GM12875 (cell line): ENCODE results near the gene SEPTIN12.
A peak's percentile ranks its signal among the peaks of the same experiment; 100 is the strongest.

Source experiments
- H3K4me3 ChIP-seq: one replicate; pipeline ENCODE4 v1.5.1; 2011; ENCODE audit warnings: low read depth, low read length, control low read depth
- TF ChIP-seq, protein P1 (sequence below): IDR thresholded peaks from 2 replicates; pipeline ENCODE4 v1.5.1; 2011; ENCODE audit warnings: low read depth, mild to moderate bottlenecking, control low read depth, inconsistent platforms, low read length, moderate library complexity, borderline replicate concordance; ENCODE audit not compliant: insufficient read depth

Gene SEPTIN12

DNA sequence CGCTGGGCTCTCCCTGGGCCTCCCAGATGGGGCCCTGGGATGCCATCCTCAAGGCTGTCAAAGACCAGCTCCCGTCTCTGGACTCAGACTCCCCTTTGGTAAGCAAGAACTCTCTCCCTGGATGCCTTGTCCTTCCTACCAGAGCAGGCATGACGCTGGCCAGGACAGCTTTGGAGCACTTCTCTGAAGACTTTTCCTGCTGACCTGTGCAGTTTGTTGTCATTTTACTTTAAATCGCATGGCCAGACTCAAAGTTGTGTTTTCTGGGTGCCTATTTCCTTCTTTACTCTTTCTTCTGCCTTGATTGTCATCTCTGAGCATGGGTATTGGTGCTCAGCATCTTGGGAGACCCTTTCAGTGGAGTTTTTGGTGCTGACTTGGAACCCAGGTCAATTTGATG lies 51.6 kb downstream of the SEPTIN12 start:
- H3K4me3 ChIP-seq: no peak overlapping the region

DNA sequence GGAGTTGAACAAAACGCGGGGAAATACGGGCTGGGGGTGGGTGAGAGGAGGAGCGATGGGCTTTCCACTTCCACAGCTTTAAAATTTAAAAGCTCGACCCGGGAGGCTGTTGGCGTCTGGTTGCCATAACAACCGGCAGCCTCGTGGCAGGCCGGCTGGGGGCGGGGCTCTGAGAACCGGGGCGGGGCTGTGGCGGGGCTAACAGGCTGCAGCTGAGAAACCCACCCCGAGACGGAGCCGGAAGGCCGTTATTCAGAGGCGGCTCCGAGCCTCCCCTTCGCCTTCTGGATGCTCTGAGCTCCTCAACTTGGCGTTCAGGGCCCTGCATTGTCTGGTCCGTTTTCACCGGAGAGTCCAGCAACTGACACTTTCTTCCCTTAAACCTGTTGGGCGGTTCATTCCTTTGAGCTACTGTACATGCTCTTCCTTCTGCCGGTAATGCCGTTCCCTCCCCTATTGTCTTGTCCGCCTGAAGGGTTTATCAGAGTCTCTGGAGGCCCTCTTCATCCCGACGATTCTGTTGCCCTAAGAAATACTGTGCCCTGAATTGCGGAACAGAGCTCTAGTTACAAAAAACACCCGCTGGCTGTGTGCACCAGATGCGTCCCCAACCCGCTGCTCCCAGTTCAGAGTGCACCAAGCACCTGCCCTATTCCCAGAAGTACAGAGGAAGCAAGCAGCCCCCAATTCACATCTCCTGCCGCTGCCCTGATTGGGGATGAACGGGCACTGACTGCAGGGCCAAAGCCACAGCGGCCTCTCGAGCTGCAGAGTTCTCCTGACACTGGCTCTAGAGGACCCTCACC lies 53.2 kb downstream of the SEPTIN12 start:
- H3K4me3 ChIP-seq: peak overlapping the region; percentile 89
- TF ChIP-seq, protein P1, sequence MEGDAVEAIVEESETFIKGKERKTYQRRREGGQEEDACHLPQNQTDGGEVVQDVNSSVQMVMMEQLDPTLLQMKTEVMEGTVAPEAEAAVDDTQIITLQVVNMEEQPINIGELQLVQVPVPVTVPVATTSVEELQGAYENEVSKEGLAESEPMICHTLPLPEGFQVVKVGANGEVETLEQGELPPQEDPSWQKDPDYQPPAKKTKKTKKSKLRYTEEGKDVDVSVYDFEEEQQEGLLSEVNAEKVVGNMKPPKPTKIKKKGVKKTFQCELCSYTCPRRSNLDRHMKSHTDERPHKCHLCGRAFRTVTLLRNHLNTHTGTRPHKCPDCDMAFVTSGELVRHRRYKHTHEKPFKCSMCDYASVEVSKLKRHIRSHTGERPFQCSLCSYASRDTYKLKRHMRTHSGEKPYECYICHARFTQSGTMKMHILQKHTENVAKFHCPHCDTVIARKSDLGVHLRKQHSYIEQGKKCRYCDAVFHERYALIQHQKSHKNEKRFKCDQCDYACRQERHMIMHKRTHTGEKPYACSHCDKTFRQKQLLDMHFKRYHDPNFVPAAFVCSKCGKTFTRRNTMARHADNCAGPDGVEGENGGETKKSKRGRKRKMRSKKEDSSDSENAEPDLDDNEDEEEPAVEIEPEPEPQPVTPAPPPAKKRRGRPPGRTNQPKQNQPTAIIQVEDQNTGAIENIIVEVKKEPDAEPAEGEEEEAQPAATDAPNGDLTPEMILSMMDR: no peak

More for the DNA sequence above, 51.6 kb downstream of the SEPTIN12 start:
- TF ChIP-seq, protein P1: no peak

DNA sequence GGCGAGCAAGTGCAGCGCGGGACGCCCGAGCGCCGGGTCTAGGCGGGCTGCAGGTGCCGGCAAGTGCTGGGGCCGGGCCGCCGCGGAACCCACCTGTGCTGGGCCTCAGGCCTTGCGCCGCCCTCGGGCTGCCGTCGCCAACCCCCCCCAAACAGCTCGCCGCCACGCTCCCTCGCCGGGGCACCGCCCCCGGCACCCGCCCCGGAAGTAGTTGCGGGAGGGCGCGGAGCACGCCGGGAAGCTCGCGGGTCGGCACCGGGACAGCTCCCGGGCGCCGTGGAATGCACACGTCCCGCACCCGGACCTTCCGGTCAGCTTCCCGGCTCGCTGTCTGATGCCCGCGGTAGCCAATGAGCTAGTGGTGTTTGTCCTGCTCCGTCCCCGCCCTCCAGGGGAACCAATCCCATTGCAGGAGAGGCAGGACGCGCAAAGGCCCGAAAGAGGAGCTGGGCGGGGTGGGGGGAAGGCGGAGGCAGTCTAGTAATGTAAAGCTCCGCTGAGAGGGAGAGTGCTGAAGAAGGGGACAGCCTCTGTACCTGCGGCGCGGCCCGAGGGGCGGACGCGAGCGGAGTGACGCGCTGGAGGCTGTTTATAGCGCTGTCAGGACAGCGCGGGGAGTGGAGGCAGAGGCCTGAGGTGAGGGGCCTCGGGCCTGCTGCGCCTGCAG lies 53.9 kb downstream of the SEPTIN12 start, which contains the start of the genes ANKS3 and DNAAF8:
Gene ANKS3 (minus strand): TSS at position 209 of the 667 bp plus-strand sequence. CDS start 4,122 bp downstream, outside the sequence.
Gene DNAAF8 (plus strand): TSS at position 475 of the 667 bp plus-strand sequence. CDS start 1,978 bp downstream, outside the sequence.
- TF ChIP-seq, protein P1: no peak
- peak within 1 kb of the TSS; percentile 89 for H3K4me3 ChIP-seq

GRCh38 chr16:4733747-4734062 lies 54.4 kb downstream of the SEPTIN12 start:
- H3K4me3 ChIP-seq: peak overlapping the region; percentile 89

GRCh38 chr16:4733211-4733742 lies 54.9 kb downstream of the SEPTIN12 start:
- H3K4me3 ChIP-seq: peak overlapping the region; percentile 89
- TF ChIP-seq, protein P1: no peak

More at GRCh38 chr16:4733747-4734062, 54.4 kb downstream of the SEPTIN12 start:
- TF ChIP-seq, protein P1: no peak

GRCh38 chr16:4729876-4730275 lies 58.3 kb downstream of the SEPTIN12 start:
- TF ChIP-seq, protein P1: no peak
- no peak overlapping the region for H3K4me3 ChIP-seq
